Cardiac fibroblast (primary cell): ENCODE measurements around the gene TTLL1.
A peak's percentile ranks its signal among the peaks of the same experiment; 100 is the strongest.
"Not testable (repeated sequence)": the region's sequence is repeated elsewhere in the genome, so short reads cannot be mapped to it uniquely, and the experiment has no call there.

Experiments
- DNase-seq, 2 donors: peaks; one replicate each; pipeline versions ENCODE4 v3.0.0 to v3.0.0-alpha.2; 2010; ENCODE audit warnings: low read depth in 2 of 2
- H3K4me3 ChIP-seq, 2 donors: replicated peaks in 1 of 2; 1 replicate in 1 of 2; 2 replicates in 1 of 2; pipeline ENCODE4 v1.5.1; 2011; ENCODE audit warnings: low read depth in 2 of 2, low read length in 2 of 2, mild to moderate bottlenecking in 2 of 2, moderate library complexity in 1 of 2
- TF ChIP-seq, protein P1 (sequence below): IDR thresholded peaks from one replicate; pipeline ENCODE4 v1.5.1; 2011; ENCODE audit warnings: low read depth, mild to moderate bottlenecking, low read length, inconsistent platforms

Gene TTLL1

DNA sequence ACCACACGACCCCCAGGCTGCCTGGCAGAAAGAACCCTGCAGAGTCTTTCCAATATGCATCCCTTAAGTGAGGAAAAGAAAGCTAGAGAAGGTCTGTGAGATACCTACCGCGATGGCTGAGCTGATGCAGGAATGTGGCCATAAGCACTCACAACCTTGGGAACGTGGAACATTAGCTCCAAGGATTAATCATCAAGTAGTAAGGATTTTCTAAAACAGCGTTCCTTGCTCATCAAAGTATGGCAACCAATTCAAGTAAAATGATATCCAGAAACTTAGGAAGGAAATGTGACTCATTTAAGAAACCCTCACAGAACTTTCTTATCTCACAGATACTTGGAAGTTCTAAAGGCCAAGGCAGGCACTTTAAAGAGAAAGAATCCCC is 87.0 kb downstream of the TTLL1 start:
- TF ChIP-seq, protein P1, sequence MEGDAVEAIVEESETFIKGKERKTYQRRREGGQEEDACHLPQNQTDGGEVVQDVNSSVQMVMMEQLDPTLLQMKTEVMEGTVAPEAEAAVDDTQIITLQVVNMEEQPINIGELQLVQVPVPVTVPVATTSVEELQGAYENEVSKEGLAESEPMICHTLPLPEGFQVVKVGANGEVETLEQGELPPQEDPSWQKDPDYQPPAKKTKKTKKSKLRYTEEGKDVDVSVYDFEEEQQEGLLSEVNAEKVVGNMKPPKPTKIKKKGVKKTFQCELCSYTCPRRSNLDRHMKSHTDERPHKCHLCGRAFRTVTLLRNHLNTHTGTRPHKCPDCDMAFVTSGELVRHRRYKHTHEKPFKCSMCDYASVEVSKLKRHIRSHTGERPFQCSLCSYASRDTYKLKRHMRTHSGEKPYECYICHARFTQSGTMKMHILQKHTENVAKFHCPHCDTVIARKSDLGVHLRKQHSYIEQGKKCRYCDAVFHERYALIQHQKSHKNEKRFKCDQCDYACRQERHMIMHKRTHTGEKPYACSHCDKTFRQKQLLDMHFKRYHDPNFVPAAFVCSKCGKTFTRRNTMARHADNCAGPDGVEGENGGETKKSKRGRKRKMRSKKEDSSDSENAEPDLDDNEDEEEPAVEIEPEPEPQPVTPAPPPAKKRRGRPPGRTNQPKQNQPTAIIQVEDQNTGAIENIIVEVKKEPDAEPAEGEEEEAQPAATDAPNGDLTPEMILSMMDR = no peak
- peak; percentile 72 to 73 for DNase-seq
- H3K4me3 ChIP-seq = peak overlapping the region in 1 of 2 donors; percentile 21

DNA sequence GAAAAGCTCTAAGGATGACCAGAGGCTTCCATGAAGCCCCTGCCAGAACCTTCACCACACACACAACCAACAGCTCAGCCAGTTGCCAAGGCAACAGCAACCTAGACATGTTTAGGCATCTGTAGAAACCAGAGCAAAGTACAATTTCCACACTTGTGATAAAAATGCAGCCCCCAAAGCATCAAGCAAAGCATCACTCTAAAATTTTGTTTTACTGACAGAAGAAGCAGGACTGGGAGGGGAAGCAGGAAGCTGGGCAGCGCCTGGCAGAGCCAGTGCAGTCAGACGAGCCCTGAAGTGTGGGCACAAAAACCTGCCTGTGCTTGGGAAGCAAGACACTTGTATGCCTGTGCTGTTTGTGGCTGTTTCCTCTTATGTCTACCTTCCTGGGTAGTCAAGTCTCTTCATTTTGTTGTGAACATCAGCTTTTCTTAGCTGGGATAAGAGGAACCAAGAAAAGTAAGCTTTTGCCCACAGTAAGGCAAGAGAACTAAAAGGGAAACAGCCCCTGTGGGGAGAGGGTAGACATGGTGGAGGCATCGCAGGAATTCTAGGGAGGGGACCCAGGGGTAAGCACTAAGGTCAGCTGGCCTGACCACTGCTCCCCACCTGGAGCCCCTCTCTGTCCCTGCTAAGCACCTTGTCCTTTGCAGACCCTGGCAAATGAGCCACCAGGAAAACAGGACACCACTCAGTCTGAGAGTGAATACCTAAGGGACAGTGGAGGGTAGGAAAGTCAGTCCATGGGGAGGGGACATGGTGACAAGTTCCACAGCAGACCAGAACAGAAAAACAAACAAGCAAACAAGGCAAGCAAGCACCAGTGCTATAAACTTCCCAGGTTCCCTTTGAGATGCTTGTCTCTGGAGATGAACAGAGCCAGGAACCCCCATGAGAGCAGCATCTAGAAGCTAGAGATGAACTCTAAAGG is 87.7 kb downstream of the TTLL1 start:
- TF ChIP-seq, protein P1 = no peak
- H3K4me3 ChIP-seq = no peak overlapping the region
- peak; percentile 37 to 73 for DNase-seq

DNA sequence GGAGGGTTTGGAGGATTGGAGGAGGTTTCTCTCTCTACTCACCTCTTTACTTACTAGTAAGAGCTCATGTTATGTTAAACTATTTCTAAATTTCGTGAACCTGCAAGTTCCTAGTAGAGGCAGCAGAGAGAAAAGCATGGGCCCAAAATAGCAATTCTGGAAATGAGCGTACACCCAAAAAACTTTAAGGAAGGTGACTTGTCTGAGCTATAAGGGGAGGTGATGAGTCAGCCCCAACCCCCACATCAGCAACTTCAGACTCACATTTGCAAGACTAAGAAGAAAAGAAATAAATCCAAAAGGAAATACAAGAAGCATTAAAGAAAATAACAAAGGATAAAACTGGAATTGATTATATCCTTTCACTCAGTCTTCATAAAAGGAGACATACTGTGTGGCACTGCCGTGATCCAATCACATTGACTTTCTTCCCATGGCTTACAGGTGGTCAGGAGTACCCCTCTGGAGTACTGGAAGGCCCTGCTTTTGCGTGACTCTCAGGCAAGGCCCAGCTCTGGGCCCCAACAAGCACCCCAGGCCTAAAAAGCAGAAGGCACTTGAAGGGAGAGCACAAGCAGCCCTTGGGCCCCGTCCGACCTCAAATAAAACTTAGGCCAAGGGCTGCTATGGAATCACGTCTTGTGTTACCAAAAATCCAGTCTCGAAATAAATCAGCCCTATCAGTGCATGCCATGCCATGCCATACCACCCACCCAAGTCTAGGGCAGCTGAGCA is 88.6 kb downstream of the TTLL1 start:
- peak; percentile 34 to 63 for DNase-seq
- no peak overlapping the region for H3K4me3 ChIP-seq
- TF ChIP-seq, protein P1 = no peak

DNA sequence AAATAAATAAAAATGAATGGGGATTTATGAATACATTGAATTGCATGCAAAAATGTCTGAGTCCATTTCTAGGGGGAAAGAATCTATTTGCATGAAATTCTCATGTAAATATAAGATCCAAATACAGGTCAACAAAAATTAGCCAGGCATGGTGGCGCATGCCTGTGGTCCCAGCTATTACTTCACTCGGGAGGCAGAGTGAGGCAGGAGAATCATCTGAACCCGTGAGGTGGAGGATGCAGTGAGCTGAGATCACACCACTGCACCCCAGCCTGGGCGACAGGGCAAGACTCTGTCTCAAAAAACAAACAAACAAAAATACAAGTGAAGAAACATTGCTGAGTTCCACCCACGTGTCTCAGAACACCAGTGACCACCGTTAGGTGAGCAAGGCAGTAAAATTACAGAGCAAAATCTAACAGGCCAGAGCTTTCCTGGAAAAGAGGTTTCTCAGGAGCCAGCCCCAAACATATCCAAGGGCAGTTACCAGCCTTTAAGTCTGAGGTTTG is 91.6 kb downstream of the TTLL1 start:
- no peak for DNase-seq
- TF ChIP-seq, protein P1 = no peak
- no peak overlapping the region for H3K4me3 ChIP-seq

DNA sequence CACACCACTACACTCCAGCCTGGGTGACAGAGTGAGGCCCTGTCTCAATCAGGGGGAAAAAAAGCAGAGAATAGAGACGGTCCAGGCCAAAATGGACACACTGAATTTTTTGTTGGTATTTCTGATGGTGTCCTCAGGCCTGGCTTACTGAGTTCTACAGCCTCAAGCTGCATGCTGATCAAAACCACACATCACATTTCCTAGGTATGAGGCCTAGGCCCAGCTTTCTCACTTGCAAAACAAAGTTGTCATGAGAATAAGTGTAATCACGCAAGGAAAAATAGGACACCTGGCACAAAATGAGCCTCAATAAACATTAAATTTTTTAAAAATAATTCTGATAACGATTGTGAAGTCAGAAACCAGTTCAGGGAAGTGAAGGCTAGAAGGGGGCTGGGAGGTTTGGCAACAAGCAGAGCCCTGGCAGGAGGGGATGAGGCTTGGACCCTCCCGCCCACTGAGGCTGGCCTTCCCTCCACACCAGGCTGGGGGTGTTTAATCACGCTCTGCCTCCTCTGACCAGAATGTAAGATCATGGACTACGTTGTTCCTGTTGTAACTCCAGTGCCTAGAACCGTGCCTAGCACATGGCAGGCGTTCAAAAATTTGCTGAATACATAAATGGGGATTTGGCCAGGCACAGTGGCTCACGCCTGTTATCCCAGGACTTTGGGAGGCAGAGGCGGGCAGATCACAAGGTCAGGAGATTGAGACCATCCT is 92.4 kb downstream of the TTLL1 start:
- no peak overlapping the region for H3K4me3 ChIP-seq
- DNase-seq = peak in 1 of 2 donors; percentile 35
- TF ChIP-seq, protein P1 = no peak

DNA sequence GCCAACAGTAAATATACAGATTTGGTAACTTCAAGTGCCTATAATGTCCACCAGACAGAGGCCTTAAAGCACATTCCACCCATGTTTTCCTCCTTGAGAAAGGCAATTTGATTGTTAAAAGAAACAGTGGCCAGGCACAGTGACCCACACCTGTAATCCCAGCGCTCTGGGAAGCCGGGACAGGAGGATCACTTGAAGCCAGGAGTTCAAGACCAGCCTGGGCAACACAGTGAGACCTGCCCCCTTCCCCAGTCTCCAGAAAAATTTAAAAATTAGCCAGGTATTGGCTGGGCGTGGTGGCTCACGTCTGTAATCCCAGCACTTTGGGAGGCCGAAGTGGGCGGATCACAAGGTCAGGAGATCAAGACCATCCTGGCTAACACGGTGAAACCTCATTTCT is 93.5 kb downstream of the TTLL1 start:
- not testable (repeated sequence) for H3K4me3 ChIP-seq, DNase-seq
